ENCODE results near the gene BCO2.
A peak's percentile ranks its signal among the peaks of the same experiment; 100 is the strongest.

The BCO2 gene

DNA sequence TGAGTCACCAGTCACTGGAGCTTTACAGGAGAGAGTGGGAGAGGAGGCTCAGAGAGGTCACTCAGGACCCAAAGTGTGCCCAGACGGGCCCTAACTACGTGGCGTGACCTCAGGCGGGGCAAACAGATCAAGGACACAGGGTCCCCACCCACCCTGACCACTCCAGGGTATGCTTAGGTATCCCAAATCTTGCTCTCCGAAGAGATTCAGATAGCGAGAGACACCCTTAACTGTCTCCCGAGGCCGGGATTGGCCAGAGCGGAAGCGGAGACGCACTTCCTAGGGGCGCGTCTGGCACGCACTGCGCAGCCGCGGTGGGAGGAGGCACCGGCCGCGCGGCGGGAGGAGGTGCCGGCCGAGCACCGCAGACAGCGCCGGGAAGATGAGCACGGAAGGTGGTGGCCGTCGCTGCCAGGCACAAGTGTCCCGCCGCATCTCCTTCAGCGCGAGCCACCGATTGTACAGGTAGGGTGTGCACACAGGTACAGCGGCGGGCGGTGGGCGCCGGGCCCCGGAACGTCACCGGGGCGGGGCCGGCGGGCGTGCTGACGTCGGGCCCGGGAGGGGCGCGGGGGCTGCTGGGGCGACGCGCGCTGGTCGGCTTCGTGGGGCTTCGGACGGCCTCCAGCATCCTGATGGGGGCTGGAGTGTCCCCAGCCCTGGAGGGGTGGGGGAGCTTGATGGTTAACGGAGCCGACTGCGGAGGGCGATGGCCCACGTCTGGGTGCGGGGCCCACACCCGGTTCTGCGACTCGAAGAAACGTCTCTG lies 50.9 kb downstream of the BCO2 start, which contains the start of gene PTS:
Gene PTS, plus strand, starts transcription at position 367 of the 769 bp plus-strand sequence. Its CDS starts 16 bp downstream, at position 383.
- DNase-seq (ENCODE audit: low spot score), result peak; percentile 95
- TF ChIP-seq, protein P1, sequence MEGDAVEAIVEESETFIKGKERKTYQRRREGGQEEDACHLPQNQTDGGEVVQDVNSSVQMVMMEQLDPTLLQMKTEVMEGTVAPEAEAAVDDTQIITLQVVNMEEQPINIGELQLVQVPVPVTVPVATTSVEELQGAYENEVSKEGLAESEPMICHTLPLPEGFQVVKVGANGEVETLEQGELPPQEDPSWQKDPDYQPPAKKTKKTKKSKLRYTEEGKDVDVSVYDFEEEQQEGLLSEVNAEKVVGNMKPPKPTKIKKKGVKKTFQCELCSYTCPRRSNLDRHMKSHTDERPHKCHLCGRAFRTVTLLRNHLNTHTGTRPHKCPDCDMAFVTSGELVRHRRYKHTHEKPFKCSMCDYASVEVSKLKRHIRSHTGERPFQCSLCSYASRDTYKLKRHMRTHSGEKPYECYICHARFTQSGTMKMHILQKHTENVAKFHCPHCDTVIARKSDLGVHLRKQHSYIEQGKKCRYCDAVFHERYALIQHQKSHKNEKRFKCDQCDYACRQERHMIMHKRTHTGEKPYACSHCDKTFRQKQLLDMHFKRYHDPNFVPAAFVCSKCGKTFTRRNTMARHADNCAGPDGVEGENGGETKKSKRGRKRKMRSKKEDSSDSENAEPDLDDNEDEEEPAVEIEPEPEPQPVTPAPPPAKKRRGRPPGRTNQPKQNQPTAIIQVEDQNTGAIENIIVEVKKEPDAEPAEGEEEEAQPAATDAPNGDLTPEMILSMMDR (IDR thresholded peaks at IDR 0.05; ENCODE audit: borderline replicate concordance, control extremely low read depth, extremely low read depth, insufficient read depth, missing control alignments), result no peak
- in situ Hi-C loops (cut with MboI; ENCODE audit: low sequenced_read_pairs, unreplicated experiment), result no loop called here

DNA sequence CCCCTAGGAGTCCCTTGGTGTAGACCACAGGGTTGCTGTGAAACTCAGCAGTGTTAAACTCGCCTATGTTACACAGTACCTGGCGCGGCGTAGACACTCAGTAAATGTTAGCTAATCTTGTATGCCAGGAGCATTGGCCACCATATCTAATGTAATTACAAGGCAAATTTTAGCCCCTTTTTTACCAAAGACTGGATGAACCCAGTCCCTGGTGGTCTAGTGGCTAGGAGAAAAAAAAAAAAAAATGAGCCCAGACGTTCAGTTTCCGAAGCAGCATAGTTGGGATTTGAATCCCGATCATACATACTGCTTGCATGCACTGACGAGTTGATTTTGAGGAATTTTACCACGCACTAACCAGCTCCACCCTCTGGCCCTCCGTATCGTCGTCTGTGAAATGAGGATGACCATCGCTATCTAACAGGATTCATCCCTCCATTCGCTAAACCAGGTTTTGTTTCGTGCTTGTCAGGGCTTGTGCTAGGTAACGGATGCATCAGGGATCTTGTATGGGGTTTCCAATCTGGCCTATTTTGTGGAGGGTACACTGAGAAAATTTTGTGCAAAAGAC lies 51.6 kb downstream of the BCO2 start:
- TF ChIP-seq, protein P1 (IDR thresholded peaks at IDR 0.05; ENCODE audit: borderline replicate concordance, control extremely low read depth, extremely low read depth, insufficient read depth, missing control alignments), result no peak
- in situ Hi-C loops (cut with MboI; ENCODE audit: low sequenced_read_pairs, unreplicated experiment), result no loop called here

DNA sequence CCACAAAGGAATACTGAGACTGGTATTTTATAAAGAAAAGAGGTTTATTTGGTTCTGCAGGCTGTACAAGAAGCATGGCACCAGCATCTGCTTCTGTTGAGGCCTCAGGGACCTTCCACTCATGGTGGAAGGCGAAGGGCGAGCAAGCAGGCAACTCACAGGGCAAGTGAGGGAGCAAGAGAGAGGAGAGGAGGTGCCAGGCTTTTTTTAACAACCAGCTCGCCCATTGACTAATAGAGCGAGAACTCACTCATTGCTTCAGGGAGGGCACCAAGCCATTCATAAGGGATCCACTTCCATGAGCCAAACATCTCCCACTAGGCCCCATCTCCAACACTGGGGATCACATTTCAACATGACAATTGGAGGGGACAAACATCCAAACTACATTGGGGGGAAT lies 52.2 kb downstream of the BCO2 start:
- in situ Hi-C loops (cut with MboI; ENCODE audit: low sequenced_read_pairs, unreplicated experiment), result no loop called here
- no peak for DNase-seq (ENCODE audit: low spot score)
- TF ChIP-seq, protein P1 (IDR thresholded peaks at IDR 0.05; ENCODE audit: borderline replicate concordance, control extremely low read depth, extremely low read depth, insufficient read depth, missing control alignments), result no peak

More for the DNA sequence above, 51.6 kb downstream of the BCO2 start:
- no peak for DNase-seq (ENCODE audit: low spot score)

DNA sequence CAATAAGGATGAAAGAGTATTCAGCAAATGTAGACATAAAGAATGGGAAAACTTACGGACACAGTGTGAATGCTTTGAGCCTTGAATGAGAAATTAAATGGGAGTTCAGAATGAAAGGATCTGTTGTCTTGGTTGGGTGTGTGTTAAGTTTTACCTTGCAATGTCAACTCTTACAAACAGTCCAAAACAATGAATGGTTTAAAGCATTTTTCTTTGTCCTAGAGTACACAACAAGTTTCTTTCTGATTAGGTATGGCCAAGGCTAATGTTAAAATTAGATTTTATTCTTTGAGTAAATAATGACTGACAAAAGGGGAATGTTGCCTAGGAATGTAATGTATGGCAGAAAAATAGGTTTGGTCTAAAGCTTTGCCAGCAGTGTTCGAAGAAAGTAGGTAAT lies 53.4 kb downstream of the BCO2 start:
- in situ Hi-C loops (cut with MboI; ENCODE audit: low sequenced_read_pairs, unreplicated experiment), result no loop called here
- no peak for DNase-seq (ENCODE audit: low spot score)
- TF ChIP-seq, protein P1 (IDR thresholded peaks at IDR 0.05; ENCODE audit: borderline replicate concordance, control extremely low read depth, extremely low read depth, insufficient read depth, missing control alignments), result no peak

DNA sequence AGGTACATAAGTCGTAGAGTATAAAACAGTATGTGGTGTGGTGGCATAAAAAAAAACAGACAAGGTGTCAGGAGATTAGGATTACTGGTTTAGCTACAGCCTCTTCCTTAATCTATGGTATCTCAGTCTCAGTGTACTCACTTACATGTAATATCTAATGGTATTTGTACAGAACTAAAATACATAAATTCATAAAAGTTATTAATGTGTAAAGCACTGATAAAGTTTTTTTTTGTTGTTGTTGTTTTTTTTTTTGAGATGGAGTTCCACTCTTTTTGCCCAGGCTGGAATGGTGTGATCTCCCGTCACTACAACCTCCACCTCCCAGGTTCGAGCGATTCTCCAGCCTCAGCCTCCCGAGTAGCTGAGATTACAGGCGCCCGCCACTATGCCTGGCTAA lies 53.8 kb downstream of the BCO2 start:
- DNase-seq (ENCODE audit: low spot score), result no peak
- in situ Hi-C loops (cut with MboI; ENCODE audit: low sequenced_read_pairs, unreplicated experiment), result no loop called here
- TF ChIP-seq, protein P1 (IDR thresholded peaks at IDR 0.05; ENCODE audit: borderline replicate concordance, control extremely low read depth, extremely low read depth, insufficient read depth, missing control alignments), result no peak

DNA sequence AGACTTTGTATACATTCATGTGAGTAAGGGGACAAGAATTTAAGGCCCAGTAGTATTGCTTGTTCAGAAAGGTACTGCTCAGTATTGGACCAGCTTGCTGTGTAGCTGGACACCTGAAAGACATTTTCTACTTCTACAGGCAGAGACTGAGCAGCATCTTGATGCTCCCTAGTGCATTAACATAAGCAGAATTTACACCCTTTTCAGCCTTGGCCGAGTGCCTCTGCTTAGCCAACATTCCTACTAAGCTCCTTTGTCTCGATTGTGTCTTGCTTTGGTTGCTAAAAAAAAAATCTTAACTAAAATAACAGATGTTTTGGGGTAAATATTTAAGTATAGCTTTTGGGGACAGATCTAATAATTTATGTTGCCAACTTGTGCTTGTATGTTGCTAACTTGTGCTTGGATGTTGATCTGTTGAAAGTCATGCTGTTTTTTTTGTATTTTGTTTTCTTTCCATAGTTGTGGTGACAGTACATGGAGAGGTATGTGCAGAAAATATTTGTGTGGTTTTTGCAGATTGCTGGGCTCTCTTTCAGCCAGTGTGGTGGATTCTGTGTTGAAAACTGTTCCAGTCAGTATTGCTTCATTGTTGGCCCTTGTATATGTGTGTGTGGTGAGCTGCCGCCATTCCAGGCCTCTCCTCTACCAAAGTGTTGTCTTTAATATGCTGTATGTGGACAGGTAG lies 54.6 kb downstream of the BCO2 start:
- in situ Hi-C loops (cut with MboI; ENCODE audit: low sequenced_read_pairs, unreplicated experiment), result no loop called here
- TF ChIP-seq, protein P1 (IDR thresholded peaks at IDR 0.05; ENCODE audit: borderline replicate concordance, control extremely low read depth, extremely low read depth, insufficient read depth, missing control alignments), result no peak
- no peak for DNase-seq (ENCODE audit: low spot score)

All from GM13976 (cell line).